ENCODE results near the gene PINK1.

Gene PINK1

DNA sequence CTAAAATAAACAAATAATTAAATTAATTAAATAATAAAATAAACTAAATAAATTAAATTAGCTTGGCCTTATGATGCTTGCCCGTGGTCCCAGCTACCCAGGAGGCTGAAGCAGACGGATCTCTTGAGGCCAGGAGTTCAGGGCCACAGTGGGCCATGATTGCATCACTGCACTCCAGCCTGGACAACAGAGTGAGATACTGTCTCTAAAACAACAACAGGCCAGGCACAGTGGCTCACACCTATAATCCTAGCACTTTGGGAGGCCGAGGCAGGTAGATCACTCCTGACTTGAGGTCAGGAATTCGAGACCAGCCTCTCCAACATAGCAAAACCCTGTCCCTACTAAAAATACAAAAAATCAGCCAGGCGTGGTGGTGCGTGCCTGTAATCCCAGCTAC is 12.2 kb upstream of the PINK1 start:
- H3K4me3 Mint-ChIP-seq = no peak overlapping the region
- H3K36me3 Mint-ChIP-seq (ENCODE audit: low read depth) = no peaks in the 10 kb centered on the region
- H3K27ac Mint-ChIP-seq = no peak overlapping the region
- TF ChIP-seq, protein P1, sequence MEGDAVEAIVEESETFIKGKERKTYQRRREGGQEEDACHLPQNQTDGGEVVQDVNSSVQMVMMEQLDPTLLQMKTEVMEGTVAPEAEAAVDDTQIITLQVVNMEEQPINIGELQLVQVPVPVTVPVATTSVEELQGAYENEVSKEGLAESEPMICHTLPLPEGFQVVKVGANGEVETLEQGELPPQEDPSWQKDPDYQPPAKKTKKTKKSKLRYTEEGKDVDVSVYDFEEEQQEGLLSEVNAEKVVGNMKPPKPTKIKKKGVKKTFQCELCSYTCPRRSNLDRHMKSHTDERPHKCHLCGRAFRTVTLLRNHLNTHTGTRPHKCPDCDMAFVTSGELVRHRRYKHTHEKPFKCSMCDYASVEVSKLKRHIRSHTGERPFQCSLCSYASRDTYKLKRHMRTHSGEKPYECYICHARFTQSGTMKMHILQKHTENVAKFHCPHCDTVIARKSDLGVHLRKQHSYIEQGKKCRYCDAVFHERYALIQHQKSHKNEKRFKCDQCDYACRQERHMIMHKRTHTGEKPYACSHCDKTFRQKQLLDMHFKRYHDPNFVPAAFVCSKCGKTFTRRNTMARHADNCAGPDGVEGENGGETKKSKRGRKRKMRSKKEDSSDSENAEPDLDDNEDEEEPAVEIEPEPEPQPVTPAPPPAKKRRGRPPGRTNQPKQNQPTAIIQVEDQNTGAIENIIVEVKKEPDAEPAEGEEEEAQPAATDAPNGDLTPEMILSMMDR (IDR thresholded peaks at IDR 0.05; ENCODE audit: unreplicated experiment in 3 of 3) = no peak
- H3K27me3 Mint-ChIP-seq (ENCODE audit: low read depth) = peaks cover 4% of the 10 kb centered on the region
- H3K9me3 Mint-ChIP-seq = no peaks in the 10 kb centered on the region
- H3K4me1 Mint-ChIP-seq = peaks cover 9% of the 10 kb centered on the region

DNA sequence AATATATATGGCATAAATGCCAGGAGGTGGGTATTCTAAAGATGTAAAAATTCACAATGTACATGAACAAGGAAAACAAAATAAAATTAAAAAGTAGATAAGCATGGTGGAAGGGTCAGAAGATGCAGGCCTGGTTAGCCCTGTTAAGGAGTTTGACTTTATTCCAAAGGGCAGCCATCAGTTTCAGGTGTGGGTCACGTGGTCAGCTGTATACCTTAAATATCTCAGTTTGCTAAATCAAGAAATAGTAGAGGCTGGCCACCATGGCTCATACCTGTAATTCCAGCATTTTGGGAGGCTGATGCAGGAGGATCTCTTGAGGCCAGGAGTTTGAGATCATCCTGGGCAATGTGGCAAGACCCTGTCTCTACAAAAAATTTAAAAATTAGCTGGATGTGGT is 8.5 kb upstream of the PINK1 start:
- Mint-ChIP-seq H3K9me3 (no peaks in the 10 kb centered on the region), H3K4me1 (peaks cover 6% of the 10 kb centered on the region), H3K4me3 (no peak overlapping the region), H3K27me3 (ENCODE audit: low read depth) (peaks cover 4% of the 10 kb centered on the region), H3K27ac (no peak overlapping the region), H3K36me3 (ENCODE audit: low read depth) (no peaks in the 10 kb centered on the region)
- TF ChIP-seq, protein P1 (IDR thresholded peaks at IDR 0.05; ENCODE audit: unreplicated experiment in 3 of 3) = no peak

DNA sequence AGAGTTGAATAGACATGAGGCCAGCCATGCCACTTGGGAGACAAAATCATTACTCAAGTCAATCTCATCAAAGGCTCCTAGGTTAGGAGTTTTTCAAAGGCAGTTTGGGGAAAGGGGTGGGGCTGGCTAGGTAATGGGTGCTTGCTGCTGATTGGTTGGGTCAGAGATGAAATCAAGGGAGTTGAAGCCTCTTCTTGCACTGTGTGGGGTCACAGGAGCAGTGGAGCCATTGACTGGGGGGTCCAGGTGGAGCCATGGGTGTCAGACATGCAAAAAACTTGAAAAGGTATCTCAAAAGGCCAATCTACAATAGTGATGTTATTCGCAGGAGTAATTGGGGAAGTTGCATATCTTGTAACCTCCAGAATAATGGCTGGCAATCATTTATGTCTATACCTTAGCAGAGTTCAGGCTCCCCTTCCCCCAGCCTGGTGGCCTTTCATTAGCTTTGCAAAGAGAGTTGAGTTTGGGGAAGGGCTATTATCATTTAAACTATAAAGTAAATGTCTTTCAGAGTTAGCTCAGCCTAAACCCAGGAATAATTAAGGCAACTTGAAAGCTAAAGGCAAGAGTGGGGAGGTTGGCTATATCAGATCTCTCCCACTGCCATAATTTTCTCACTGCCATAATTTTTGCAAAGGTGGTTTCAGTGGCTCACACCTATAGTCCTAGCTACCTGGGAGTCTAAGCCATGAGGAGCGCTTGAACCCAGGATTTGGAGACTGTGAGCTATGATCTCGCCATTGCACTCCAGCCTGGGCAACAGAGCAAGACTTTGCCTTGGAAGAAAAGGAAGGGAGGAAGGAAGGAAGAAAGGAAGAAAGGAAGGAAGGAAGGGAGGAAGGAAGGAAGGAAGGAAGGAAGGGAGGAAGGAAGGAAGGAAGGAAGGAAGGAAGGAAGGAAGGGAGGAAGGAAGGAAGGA is 7.8 kb upstream of the PINK1 start:
- Mint-ChIP-seq H3K27ac (no peak overlapping the region), H3K4me1 (peaks cover 8% of the 10 kb centered on the region), H3K9me3 (no peaks in the 10 kb centered on the region), H3K27me3 (ENCODE audit: low read depth) (peaks cover 4% of the 10 kb centered on the region), H3K4me3 (no peak overlapping the region), H3K36me3 (ENCODE audit: low read depth) (no peaks in the 10 kb centered on the region)
- TF ChIP-seq, protein P1 (IDR thresholded peaks at IDR 0.05; ENCODE audit: unreplicated experiment in 3 of 3) = no peak

DNA sequence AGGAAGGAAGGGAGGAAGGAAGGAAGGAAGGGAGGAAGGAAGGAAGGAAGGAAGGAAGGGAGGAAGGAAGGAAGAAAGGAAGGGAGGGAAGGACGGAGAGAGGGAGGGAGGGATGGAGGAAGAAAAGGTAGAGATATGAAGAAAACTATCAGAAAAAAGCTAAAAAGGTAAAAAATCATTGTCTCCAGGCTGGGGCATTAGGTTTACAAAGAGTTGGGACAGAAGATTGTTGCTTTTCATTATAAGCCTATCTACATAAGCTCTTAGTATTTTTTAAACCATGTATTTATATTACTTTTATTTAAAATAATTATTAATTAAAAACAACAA is 7.2 kb upstream of the PINK1 start:
- Mint-ChIP-seq H3K27ac (no peak overlapping the region), H3K9me3 (no peaks in the 10 kb centered on the region), H3K4me1 (peaks cover 15% of the 10 kb centered on the region), H3K4me3 (no peak overlapping the region), H3K27me3 (ENCODE audit: low read depth) (peaks cover 4% of the 10 kb centered on the region), H3K36me3 (ENCODE audit: low read depth) (no peaks in the 10 kb centered on the region)
- TF ChIP-seq, protein P1 (IDR thresholded peaks at IDR 0.05; ENCODE audit: unreplicated experiment in 3 of 3) = no peak

DNA sequence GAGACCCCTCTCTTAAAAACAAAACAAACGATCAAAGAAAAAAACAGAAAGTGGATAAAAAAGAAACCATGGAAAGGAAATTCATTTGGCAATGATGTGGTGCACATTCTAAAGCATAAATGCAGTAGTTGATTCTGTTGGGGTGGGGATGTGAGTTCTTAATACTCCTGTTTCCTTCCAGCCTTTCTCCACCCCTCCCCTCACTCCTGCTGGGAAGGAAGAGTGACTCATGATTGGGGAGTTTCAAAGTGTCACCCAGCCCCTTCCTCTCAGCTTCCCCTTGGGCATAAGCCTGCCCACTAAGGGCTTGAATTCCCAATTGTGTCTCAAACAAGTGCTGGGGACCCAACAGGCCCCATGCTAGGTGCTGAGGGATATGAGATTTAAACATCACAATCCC is 6.7 kb upstream of the PINK1 start:
- H3K4me1 Mint-ChIP-seq = peaks cover 16% of the 10 kb centered on the region

More for the DNA sequence above, 6.7 kb upstream of the PINK1 start:
- Mint-ChIP-seq H3K9me3 (no peaks in the 10 kb centered on the region), H3K36me3 (ENCODE audit: low read depth) (no peaks in the 10 kb centered on the region), H3K27me3 (ENCODE audit: low read depth) (peaks cover 4% of the 10 kb centered on the region), H3K27ac (no peak overlapping the region), H3K4me3 (no peak overlapping the region)
- TF ChIP-seq, protein P1 (IDR thresholded peaks at IDR 0.05; ENCODE audit: unreplicated experiment in 3 of 3) = no peak
